Kidney (tissue), 14 donors: ENCODE measurements around the gene KCNMB2. TPM values are rescaled to one million over a fixed set of nuclear protein-coding genes. Genes with fewer than 3 reads are reported as not detected.

Experiments
- DNase-seq, 5 donors: peaks; one replicate each; pipeline ENCODE4 v3.0.0-alpha.2; 2013 to 2020
- FAIRE-seq: peaks from 2 replicates; lab custom pipeline; 2012; peaks lifted over from hg19 to GRCh38; lab: Jason Lieb, UNC
- H3K27ac ChIP-seq, 2 donors: one replicate each; pipeline ENCODE4 v1.7.0; 2013; ENCODE audit warnings: low read depth in 2 of 2, low read length in 2 of 2, inconsistent platforms in 1 of 2
- H3K27me3 ChIP-seq: one replicate; pipeline ENCODE4 v1.7.1; 2013; ENCODE audit warnings: low read length, inconsistent platforms; ENCODE audit not compliant: control insufficient read depth, insufficient read depth
- H3K36me3 ChIP-seq, 3 donors: one replicate each; pipeline versions ENCODE4 v1.7.0 to v1.7.1; 2013; ENCODE audit warnings: low read length in 3 of 3, control low read depth in 1 of 3, inconsistent platforms in 1 of 3; ENCODE audit not compliant: insufficient read depth in 3 of 3, control insufficient read depth in 2 of 3
- H3K4me1 ChIP-seq, 3 donors: one replicate each; pipeline versions ENCODE4 v1.7.0 to v1.7.1; 2013; ENCODE audit warnings: low read length in 3 of 3, inconsistent platforms in 1 of 3, low read depth in 1 of 3; ENCODE audit not compliant: control insufficient read depth in 2 of 3, insufficient read depth in 2 of 3
- H3K4me3 ChIP-seq, 3 donors: one replicate each; pipeline versions ENCODE4 v1.7.0 to v1.8.1; 2013; ENCODE audit warnings: low read length in 3 of 3, control low read depth in 1 of 3, inconsistent platforms in 1 of 3
- H3K9ac ChIP-seq, 3 donors: one replicate each; pipeline versions ENCODE4 v1.7.0 to v1.7.1; 2013; ENCODE audit warnings: low read length in 3 of 3, control low read depth in 1 of 3, inconsistent platforms in 1 of 3
- H3K9me3 ChIP-seq, 3 donors: one replicate each; pipeline versions ENCODE4 v1.7.0 to v1.7.1; 2013; ENCODE audit warnings: low read length in 3 of 3, control low read depth in 1 of 3, inconsistent platforms in 1 of 3; ENCODE audit not compliant: control insufficient read depth in 2 of 3, insufficient read depth in 1 of 3
- intact Hi-C: fragments of 100-400 bp; cut with DNase I; formaldehyde crosslinking; loops from one replicate; pipeline ENCODE4 v1.11.1; 2022
- polyA plus RNA-seq: library from polyadenylated mRNA; stranded (reverse); fragments of 350-450 nt; fragmentation: Illumina TruSeq; extraction: RNeasy Lipid Tissue Mini Kit (QIAGEN cat#74804); gene quantifications from one replicate; pipeline ENCODE4 v1.2.3, GENCODE V29; 2014; ENCODE audit warnings: low read depth, low replicate concordance; ENCODE audit not compliant: insufficient read depth
- total RNA-seq: library from RNA; stranded (reverse); fragmentation: NEBNext Ultra II Directional; extraction: Animal tissue kit (Norgen Biotek cat#: 25700); gene quantifications from one replicate; pipeline ENCODE4 v1.2.1, GENCODE V29; 2021
- TF ChIP-seq, protein P1 (sequence below): IDR thresholded peaks from 3 replicates; pipeline ENCODE4 v1.5.1; 2012; ENCODE audit warnings: mild to moderate bottlenecking, moderate library complexity, borderline replicate concordance; ENCODE audit not compliant: insufficient read depth; ENCODE audit errors: extremely low read depth
- donor health status: control.
- donor health status: control.
- donor health status: control.
- donor health status: control.
- donor health status: control.
- donor health status: DM: yes; HTN: yes; CAD: no.
- donor health status: Normal renal cell carcinoma (clear cell type).

KCNMB2 gene
- total and polyA plus RNA-seq, 2 donors from 2014 or later, result 2.1 to 4.4 TPM

DNA sequence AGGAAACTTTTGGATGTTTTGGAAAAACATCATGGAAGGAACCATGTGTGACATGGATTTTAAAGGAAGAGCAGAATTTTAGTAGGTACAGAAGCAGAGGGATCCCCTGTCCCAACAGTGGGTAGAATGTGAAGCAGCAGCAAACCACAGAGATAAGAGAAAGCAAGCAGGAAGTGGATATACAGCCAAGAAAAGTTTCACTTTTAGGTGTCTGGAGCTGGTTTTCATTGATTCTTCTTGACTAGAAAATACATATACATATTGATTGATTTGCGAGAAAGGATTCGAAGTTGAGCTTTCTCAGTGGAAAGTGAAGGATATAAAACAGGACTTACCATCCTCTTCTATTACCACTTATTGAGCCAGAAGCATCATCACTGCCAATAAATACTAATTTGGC lies 133.5 kb downstream of the KCNMB2 start:
- DNase-seq, result no peak
- no peak overlapping the region for H3K27ac ChIP-seq
- H3K9ac ChIP-seq, result no peak overlapping the region
- intact Hi-C loops, result no loop called here
- H3K4me1 ChIP-seq, result peaks cover 3 to 4% (median 4%) of the 10 kb centered on the region in 3 donors
- H3K9me3 ChIP-seq, result no peaks in the 10 kb centered on the region
- H3K4me3 ChIP-seq, result no peak overlapping the region
- TF ChIP-seq, protein P1, sequence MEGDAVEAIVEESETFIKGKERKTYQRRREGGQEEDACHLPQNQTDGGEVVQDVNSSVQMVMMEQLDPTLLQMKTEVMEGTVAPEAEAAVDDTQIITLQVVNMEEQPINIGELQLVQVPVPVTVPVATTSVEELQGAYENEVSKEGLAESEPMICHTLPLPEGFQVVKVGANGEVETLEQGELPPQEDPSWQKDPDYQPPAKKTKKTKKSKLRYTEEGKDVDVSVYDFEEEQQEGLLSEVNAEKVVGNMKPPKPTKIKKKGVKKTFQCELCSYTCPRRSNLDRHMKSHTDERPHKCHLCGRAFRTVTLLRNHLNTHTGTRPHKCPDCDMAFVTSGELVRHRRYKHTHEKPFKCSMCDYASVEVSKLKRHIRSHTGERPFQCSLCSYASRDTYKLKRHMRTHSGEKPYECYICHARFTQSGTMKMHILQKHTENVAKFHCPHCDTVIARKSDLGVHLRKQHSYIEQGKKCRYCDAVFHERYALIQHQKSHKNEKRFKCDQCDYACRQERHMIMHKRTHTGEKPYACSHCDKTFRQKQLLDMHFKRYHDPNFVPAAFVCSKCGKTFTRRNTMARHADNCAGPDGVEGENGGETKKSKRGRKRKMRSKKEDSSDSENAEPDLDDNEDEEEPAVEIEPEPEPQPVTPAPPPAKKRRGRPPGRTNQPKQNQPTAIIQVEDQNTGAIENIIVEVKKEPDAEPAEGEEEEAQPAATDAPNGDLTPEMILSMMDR, result no peak
- no peak for FAIRE-seq
- H3K36me3 ChIP-seq, result no peaks in the 10 kb centered on the region
- H3K27me3 ChIP-seq, result no peaks in the 10 kb centered on the region

DNA sequence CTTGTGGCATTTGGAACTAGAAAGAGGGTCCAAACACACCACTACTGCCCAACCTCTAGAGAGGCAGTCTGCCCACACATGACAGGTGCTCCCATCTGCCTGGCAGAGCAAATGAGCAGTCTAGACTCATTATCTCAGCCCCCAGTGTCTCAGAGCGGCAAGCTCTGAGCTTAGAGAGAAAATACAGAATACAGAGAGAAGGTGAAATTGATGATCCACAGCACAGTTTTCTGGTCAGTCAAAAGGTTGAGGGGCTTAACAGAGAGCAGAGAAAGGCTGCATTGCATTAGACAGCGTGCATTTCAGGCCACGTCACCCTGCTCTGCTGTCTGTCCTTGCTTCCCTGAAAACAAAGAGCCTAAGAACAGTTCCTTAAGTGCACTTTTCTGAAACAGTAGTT lies 135.1 kb downstream of the KCNMB2 start:
- TF ChIP-seq, protein P1, result no peak
- Histone ChIP-seq H3K4me3 (no peak overlapping the region), H3K27ac (no peak overlapping the region), H3K9me3 (no peaks in the 10 kb centered on the region), H3K27me3 (no peaks in the 10 kb centered on the region), H3K9ac (no peak overlapping the region), H3K36me3 (no peaks in the 10 kb centered on the region), H3K4me1 (peaks cover 3 to 4% (median 4%) of the 10 kb centered on the region in 3 donors)
- DNase-seq (no peak), FAIRE-seq (no peak)
- intact Hi-C loops, result no loop called here

DNA sequence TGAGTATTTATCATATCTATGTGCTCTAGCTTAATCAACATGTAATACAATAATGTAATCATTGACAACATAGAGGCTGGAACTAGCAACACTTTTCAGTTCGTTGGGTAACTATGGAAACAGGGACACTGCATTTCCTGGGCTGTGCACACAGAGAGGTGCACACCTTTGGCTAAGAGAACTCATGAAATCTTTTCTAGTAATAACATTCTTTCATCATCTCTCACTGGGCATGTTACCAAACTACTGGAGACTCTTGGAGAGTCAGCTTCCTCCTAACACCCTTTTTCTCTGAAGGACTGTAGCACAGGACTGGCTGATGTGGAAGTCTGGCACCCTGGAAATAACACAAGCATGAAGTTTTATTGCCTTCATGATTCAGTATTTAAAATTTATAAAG lies 135.6 kb downstream of the KCNMB2 start:
- TF ChIP-seq, protein P1, result no peak
- H3K9ac ChIP-seq, result no peak overlapping the region
- no peaks in the 10 kb centered on the region for H3K9me3 ChIP-seq
- intact Hi-C loops, result no loop called here
- H3K4me1 ChIP-seq, result peaks cover 3 to 4% (median 4%) of the 10 kb centered on the region in 3 donors
- H3K4me3 ChIP-seq, result no peak overlapping the region
- H3K27ac ChIP-seq, result no peak overlapping the region
- no peaks in the 10 kb centered on the region for H3K36me3 ChIP-seq
- H3K27me3 ChIP-seq, result no peaks in the 10 kb centered on the region
- DNase-seq, result no peak
- no peak for FAIRE-seq

DNA sequence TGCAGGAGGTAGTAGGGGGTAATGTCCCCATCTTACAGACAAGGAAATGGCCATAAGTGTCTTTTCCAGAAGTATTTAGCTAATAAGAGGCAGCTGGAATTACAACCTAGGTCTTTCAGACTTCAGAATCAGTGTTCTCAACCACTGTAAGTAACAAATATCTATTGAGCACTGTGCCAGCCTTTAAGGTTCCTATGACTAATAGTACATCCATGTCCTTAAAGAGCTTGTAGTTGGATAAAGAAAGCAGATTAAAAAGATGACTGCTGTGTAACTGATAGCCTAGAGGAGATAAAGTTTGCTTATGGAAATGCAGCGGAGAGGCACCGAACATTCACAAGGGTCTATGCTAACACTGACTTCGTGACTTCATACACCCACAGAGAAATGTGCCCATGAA lies 136.0 kb downstream of the KCNMB2 start:
- peaks cover 3 to 4% (median 4%) of the 10 kb centered on the region in 3 donors for H3K4me1 ChIP-seq
- H3K4me3 ChIP-seq, result no peak overlapping the region
- TF ChIP-seq, protein P1, result no peak
- intact Hi-C loops, result no loop called here
- no peaks in the 10 kb centered on the region for H3K27me3 ChIP-seq
- FAIRE-seq (no peak), DNase-seq (no peak)
- H3K36me3 ChIP-seq, result no peaks in the 10 kb centered on the region
- no peaks in the 10 kb centered on the region for H3K9me3 ChIP-seq
- H3K27ac ChIP-seq, result no peak overlapping the region
- no peak overlapping the region for H3K9ac ChIP-seq
